ENCODE data around the gene DHRS1.

- no peak for TF ChIP-seq CTCF (IDR thresholded peaks at IDR 0.05)
- no peak for TF ChIP-seq POLR2AphosphoS5 (IDR thresholded peaks at IDR 0.05)
These were observed 36.0 kb upstream of the DHRS1 start for GRCh38 chr14:24335461-24336171.
